ENCODE results near the gene GPR162.

GPR162 gene

DNA sequence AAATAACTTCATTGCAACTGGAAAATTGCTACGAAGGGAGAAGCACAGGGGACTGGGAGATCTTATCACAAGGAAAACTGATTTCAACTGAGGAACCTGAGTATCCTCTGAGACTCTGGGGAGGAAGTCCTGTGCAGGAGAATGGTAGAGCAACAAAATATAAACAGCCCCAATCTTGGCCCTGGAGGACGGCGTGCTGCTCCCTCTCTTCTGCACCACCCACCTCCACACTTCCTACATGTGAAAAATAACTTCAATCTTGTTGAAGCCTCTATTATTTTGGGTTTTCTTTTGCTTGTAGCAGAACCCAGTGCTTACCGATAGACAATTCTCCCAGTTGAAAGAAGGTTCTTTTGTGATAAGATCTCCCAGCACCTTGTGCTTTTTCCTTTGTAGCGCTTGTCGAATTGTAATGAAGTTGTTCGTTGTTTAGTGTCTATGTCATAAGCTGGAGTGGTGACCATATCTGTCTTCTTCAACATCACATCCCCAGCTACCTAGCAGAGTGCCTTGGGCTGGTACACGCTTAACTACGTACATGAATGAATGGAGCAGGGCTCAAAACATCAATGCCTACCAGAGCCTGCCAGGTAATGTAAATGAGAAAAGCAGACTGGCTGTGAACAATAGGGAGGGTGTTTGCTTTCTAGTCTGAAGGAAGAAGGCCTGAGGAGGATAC, 35.1 kb upstream of the GPR162 start:
- DNase-seq (ENCODE audit: low spot score), result no peak

DNA sequence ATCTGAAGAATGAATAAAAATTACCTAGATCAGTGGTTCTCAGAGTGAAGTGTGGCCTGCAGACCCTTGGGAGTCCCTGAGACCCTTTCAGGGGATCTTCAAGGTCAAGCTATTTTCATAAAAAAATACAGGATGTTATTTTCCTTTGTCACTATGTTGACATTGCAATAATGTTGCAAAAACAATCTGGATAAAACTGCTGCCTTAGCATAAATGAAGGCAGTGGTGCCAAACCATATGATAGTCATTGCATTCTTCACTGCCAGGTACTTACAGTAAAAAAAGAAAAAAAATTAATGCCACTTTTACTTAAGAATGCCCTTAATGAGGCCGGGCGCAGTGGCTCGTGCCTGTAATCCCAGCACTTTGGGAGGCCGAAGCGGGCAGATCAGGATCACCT, 34.3 kb upstream of the GPR162 start:
- no peak for DNase-seq (ENCODE audit: low spot score)

DNA sequence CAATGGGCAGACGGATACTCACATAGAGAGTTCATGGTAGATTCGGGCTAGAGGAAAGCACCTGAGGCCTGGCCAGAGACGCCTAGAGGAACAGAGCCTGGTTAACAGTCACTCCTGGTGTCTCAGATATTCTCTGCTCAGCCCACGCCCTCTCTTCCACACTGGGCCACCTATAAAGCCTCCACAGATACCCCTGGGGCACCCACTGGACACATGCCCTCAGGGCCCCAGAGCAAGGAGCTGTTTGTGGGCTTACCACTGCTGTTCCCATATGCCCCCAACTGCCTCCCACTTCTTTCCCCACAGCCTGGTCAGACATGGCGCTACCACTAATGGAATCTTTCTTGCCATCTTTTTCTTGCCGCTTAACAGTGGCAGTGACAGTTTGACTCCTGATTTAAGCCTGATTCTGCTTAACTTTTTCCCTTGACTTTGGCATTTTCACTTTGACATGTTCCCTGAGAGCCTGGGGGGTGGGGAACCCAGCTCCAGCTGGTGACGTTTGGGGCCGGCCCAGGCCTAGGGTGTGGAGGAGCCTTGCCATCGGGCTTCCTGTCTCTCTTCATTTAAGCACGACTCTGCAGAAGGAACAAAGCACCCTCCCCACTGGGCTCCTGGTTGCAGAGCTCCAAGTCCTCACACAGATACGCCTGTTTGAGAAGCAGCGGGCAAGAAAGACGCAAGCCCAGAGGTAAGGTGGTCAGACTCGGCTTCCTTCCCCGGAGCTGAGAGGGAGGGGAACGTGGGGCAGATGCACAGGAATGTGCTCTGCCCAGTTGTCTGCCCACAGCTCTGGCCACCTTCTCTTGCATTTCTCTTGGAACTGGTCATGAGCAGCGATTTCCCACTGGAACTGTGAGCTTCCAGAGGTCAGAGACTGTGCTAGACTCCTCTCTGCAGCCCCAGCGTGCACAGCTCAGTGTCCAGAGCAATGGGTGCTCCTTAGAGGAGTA, 32.4 kb upstream of the GPR162 start, which contains the start of gene CD4:
Gene CD4 (plus strand): TSS at position 557 of the 953 bp plus-strand sequence. CDS start 10,611 bp downstream, outside the sequence.
- no peak for DNase-seq (ENCODE audit: low spot score)

DNA sequence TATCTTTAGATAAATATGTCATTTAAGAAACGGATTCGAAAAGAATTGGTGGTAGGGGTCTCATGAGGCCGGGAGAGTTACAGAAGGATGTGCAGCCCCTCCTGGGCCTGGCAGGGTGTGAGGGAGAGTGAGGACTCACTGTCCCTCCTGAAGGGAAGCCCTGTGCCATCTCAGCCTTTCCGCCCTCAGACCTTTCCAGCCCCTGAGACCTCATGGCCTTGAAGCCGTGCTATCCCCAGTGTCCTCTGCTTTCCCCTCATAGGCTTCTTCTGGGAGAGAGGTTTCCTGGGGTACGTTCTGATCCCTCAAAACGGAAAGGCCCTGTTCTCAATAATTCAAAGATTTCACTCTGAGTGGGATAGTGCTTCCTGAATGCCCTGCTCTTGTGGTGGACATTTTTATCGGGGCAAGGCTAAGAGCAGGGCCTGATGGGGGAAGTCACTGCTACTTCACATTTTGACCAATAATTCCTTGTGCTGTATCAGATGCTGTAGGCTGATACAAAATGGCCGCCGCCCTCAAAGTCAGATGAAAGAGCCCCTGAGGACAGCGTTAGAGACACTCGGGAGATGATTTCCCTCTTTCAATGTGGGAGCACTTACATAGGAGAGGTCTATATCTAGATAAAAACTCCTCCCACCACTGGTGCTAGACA, 31.0 kb upstream of the GPR162 start:
- no peak for DNase-seq (ENCODE audit: low spot score)

DNA sequence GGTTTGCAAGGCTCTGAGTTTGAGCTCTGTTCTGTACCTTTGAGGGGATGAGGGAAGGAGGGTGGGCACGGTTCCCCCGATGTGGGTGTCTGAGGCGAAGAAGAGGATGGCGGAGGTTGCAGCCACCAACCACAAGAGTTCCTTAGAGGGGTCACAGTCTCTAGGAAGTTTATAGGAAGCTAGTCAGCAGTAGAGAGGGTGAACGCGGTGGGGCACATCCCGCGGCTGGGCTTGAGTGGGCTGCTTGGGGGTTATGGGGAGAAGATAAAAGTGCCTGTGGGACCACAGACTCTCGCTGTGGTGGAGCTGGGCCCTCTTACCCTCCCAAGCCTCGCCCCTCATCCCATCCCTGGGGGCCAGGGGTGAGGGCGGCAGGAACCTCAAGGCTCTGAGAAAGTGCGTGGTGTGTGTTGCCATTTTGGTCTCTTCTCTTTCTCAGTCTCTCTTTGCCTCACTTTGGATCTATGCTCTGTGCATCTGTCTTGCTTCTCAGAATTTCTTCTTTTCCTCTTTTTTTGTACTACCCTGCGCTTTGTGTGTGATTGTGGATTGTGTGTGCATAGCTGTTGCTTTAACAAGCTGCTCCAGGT, 29.6 kb upstream of the GPR162 start:
- DNase-seq (ENCODE audit: low spot score), result no peak

DNA sequence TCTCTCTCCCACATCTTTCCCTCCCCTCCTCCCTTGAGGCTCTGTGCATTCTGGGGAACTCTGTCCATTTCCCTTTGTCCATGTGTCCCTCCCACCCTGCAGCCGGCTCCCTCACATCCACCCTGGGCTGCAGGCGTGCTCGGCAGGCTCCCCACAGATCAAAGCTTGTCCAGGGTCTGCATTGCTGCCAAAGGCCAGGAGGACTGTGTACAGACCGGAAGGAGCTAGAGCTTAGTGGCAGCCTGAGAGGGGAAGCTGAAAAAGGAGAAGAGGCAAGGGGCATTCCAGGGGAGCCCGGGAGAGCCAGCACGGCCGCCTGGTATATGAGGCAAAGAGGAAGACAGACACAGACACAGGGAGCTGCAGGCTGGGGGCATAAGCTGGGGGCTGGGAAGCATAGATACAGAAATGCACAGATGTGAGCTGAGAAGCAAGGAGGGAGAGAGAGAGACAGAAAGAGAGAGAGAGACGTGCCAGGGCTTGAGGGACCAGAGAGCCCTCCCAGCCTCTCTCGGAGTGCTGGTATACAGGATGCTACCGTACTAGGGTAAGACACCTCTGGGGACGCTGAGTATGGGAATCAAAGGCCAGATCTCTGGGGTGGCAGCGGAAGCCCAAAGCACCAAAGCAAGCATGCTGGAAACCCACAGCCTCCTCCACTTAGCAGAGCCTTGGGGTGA, 29.0 kb upstream of the GPR162 start:
- peak; percentile 33 for DNase-seq (ENCODE audit: low spot score)

DNA sequence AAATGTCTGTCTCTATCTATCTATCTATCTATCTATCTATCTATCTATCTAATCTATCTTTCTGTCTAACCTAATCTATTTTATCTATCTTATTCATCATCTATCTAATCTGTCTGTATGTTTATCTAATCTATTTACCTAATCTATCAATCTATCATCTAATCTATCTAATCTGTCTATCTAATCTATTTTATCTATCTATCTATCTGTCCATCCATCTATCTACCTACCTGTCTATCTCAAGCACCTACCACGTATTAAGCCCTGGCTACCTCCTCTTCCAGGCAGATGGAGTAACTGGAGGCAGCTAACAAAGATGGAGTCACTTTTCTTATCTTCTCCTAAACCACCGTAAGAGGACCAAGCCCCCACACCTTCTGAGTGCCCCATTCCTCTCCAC, 26.5 kb upstream of the GPR162 start:
- no peak for DNase-seq (ENCODE audit: low spot score)

DNA sequence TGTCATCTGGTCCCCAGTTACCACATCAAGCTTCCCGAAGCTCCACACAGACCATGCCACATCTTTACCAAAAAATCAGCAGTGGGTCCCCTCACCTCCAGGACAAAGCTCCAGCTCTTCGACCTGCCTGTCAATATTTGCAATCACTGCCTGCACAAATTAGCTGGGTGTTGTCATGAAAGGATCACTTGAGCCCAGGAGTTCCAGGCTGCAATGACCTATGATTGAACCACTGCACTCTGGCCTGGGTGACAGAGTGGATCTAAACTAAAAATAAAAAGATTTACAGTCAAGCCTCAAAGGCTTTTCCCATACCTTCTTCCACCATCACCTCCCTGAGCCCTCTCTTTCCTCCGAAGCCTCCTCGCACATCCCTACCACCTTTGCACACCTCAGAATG, 25.0 kb upstream of the GPR162 start:
- no peak for DNase-seq (ENCODE audit: low spot score)

DNA sequence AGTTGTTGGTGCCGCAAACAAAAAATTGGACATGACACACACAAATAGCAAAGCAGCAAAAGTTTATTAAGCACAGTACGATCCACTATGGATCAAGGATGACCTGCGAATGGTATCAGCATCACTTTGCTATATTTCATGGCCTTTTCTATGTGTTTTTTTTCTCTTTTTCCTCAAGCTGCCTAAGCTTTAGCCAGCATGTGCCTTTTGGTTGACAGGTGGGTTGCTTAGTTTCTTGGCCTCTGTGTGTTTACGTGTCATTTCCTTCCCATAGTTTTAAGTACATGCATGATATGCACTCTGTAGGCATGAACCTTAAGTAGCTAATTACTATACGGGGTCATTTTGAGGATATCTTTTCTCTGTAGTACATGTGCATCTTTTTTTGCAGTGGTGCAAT, 22.5 kb upstream of the GPR162 start:
- no peak for DNase-seq (ENCODE audit: low spot score)

DNA sequence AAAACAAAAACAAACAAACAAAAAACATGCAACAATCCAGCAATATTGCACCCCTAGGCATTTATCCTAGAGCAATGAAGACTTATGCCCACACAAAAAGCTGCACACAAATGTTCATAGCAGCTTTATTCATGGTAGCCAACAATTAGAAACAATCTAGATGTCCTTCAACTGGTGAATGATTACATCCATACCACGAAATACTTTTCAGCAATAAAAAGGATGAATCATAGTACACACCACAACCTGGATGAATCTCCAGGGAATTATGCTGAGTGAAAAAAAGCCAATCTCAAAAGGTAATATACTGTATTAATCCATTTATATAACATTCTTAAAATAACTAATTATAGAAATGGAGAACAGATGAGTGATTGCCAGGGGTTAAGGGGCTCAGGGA, 14.5 kb upstream of the GPR162 start:
- peak; percentile 75 for DNase-seq (ENCODE audit: low spot score)

DNA sequence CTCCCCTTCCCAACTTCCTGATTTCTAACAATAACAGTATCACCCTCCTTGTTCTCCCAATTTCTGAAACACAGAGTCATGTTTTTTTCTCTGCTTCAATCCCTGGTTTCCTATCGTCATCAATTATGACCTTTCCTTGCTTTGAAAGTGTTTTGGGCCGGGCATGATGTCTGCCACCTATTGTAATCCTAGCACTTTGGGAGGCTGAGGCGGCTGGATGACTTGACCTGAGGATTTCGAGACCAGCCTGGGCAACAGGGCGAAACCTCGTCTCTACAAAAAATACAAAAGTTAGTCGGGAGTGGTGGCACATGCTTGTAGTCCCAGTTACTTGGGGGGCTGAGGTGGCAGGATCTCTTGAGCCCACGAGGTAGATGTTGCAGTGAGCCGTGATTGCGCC, 12.6 kb upstream of the GPR162 start:
- DNase-seq (ENCODE audit: low spot score), result no peak

DNA sequence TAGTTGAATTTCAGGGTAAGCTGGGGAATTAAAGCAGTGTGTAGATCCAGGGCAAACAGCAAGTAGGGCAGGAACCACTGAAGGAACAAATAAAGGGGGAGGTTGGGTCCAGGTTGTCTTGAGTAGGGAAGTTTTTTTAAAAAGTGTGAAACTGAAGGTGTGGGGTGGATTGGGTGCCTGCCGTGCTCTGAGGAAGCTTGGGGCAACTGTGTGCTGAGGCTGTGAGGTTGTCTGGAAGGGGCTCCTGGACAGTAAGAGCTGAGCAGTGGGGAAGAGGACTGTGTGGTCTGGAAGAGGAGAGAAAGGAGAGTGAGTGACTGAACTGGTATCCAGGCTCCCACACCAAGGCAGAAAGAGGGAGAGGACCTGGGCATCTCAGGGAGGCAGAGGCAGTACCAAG, 10.9 kb upstream of the GPR162 start:
- DNase-seq (ENCODE audit: low spot score), result no peak

DNA sequence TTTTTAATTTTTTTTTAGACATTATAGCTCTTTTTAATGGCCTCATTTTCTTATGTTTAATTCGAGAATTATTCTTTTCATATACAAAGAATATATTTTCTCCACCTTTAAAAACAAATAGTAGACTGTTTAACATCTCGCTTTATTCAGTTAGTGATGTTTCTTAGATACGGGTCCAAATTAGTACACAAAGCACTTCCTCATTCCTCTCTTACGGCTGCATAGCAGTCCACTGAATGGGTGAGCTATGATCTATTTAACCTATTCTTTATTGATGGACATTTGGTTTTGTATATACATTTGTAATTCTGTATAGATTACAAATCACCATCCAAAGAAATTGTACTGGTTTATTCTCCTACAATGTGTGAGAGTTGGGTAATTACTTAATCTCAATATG, 8.3 kb upstream of the GPR162 start:
- no peak for DNase-seq (ENCODE audit: low spot score)

DNA sequence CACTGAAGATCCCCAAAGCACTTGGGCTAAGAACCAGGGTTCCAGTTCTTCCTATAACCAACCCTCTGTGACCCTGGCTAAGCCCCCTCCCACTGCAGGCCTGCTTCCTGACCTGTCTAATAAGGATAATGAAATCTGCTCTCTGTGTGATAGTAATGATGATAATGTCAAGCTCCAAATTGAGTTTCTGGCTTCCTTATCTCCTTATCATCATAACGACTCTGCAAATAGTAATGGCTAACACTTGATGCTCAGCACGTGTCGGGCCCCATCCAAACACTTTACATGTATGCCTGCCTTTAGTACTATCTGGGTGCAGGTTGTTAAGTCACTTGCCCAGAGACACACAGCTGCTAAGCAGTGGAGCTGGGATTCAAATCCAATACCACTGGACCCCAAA, 5.0 kb upstream of the GPR162 start:
- no peak for DNase-seq (ENCODE audit: low spot score)

DNA sequence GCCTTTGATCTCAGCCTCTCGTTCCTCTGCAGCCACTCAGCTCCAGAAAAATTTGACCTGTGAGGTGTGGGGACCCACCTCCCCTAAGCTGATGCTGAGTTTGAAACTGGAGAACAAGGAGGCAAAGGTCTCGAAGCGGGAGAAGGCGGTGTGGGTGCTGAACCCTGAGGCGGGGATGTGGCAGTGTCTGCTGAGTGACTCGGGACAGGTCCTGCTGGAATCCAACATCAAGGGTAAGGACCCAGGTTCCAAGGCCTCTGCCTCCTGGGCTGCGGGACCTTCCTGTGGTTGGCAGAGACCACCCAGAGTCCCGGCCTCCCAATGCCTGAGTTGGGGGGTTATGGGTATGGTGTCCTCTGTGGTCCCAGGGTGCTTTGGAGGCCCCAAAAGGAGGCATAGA, 4.5 kb upstream of the GPR162 start:
- DNase-seq (ENCODE audit: low spot score), result no peak

DNA sequence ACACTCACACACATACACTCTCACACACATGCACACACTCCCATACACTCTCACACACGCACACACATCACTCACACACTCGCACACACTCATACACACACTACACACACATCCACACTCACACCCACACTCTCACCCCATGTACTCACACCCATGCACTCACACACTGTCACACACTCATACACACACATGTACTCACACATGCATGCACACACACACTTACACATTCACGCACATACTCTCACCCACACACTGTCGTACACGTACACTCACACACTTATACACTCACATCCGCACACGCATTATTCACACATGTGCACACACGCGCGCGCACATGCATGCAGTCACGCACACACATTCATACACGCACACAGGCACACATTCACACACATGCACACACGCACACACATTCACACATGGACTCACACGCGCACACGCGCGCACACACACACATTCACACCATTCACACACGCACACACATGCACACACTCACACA, 3.9 kb upstream of the GPR162 start:
- DNase-seq (ENCODE audit: low spot score), result no peak

DNA sequence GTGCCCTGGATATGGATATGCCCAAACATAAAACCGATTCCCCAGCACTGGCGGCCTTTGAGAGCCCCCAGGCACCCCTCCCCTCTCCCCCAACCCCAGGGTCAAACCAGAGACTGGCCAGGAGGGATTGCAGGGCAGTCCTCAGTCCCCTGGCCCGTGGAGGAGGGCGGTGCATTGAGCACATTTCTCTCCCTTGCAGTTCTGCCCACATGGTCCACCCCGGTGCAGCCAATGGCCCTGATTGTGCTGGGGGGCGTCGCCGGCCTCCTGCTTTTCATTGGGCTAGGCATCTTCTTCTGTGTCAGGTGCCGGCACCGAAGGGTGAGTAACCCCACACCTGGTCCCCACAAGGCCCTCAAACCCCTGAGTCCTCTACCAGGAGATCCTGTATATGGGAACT, 3.4 kb upstream of the GPR162 start:
- no peak for DNase-seq (ENCODE audit: low spot score)

DNA sequence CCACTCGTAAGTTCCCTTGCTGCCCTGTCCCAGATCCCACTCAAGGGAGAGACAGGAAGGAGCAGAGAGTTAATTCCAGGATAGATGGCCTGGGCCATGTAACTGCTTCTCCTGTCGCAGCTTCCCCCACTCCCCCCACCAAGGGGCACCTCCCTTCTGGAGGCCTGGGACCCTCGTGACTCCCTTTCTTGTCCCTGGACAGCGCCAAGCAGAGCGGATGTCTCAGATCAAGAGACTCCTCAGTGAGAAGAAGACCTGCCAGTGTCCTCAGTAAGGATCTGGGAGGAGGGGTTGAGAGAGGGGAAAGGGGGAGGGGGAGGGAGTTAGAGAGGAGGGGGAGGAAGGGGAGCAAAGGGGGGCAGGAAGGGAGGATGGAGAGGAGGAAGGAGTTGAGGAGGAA, 3.0 kb upstream of the GPR162 start:
- no peak for DNase-seq (ENCODE audit: low spot score)

DNA sequence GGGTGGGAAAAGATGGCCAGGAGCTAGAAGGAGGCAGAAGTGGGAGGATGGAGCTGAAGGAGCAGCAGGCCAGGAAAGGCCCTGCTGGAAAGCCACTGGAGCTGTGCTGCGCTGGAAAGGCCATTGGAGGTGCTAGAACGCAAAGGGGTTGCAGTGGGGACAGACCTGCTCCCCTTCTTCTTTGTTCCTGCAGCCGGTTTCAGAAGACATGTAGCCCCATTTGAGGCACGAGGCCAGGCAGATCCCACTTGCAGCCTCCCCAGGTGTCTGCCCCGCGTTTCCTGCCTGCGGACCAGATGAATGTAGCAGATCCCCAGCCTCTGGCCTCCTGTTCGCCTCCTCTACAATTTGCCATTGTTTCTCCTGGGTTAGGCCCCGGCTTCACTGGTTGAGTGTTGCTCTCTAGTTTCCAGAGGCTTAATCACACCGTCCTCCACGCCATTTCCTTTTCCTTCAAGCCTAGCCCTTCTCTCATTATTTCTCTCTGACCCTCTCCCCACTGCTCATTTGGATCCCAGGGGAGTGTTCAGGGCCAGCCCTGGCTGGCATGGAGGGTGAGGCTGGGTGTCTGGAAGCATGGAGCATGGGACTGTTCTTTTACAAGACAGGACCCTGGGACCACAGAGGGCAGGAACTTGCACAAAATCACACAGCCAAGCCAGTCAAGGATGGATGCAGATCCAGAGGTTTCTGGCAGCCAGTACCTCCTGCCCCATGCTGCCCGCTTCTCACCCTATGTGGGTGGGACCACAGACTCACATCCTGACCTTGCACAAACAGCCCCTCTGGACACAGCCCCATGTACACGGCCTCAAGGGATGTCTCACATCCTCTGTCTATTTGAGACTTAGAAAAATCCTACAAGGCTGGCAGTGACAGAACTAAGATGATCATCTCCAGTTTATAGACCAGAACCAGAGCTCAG, 2.3 kb upstream of the GPR162 start:
- no peak for DNase-seq (ENCODE audit: low spot score)

DNA sequence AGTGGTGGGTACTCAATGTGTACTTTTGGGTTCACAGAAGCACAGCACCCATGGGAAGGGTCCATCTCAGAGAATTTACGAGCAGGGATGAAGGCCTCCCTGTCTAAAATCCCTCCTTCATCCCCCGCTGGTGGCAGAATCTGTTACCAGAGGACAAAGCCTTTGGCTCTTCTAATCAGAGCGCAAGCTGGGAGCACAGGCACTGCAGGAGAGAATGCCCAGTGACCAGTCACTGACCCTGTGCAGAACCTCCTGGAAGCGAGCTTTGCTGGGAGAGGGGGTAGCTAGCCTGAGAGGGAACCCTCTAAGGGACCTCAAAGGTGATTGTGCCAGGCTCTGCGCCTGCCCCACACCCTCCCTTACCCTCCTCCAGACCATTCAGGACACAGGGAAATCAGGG, 1.5 kb upstream of the GPR162 start:
- DNase-seq (ENCODE audit: low spot score), result no peak

All from SW480 (cell line).